ENCODE results near the gene ITGBL1.

Gene ITGBL1

GRCh38 chr13:101556676-101557123 lies 104.2 kb downstream of the ITGBL1 start:
- no peak for FAIRE-seq
- no peak for DNase-seq (ENCODE audit: low spot score)

DNA sequence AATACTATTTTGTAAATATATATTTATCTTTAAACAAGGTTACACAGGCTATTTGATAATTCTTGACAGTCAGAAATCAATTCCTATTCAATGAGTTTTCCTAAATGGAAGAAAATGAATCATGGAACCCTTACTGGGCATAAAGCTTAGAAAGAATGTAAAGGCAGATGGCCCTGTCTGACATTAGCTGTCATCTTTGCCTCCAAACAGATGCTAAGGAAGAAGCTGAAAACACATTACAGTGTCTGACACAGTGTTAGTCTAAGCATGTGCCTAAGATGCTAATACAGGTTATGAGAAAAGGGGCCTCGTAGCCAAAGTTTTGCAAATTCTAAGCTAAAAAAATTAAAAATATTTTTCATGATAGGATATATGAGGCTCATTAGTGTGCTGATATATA lies 112.8 kb downstream of the ITGBL1 start:
- DNase-seq (ENCODE audit: low spot score) (no peak), FAIRE-seq (no peak)

DNA sequence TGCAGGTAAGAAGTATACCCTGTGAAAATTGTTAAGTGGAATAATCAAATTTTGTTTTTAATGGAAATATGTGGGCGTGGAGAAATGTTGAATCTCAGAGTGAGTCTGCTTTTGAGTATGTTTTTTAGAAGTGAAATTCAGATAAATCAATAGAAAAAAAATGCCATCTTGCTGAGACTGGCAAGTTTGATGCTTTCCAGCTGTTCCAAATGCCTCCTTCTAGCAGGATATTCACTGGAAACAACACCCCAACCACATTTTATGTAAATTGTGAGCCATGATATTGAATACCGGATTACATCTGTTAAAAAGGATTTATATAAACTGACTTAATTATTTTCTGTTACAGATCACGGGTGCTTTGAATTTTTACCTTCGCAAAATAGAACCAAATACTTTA lies 115.4 kb downstream of the ITGBL1 start:
- FAIRE-seq, result no peak
- no peak for DNase-seq (ENCODE audit: low spot score)

- DNase-seq (ENCODE audit: low spot score) (no peak), FAIRE-seq (no peak)
Measured at GRCh38 chr13:101569807-101570206, 117.3 kb downstream of the ITGBL1 start.

- FAIRE-seq (no peak), DNase-seq (ENCODE audit: low spot score) (no peak)
Measured at GRCh38 chr13:101570410-101570809, 117.9 kb downstream of the ITGBL1 start.

DNA sequence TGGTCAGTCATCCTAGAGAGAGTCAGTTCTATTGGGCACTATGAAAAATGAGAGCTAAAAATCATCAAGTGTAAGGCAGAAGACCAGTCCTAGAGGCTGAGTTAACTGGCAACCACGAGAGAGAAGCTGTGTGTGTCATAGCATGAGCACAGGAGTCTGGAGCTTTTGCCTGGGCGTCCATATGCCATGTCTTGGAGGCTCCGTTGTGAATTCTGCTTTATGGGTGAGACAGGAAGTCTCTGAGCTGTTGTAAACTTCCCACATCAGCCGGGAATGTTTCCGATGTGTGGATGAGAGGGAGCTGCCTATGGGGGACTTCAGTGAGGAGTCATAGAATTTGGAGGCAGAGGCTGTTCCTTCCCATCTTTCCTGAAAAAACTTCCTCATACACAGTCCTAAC lies 120.0 kb downstream of the ITGBL1 start:
- DNase-seq (ENCODE audit: low spot score), result no peak
- FAIRE-seq, result no peak

DNA sequence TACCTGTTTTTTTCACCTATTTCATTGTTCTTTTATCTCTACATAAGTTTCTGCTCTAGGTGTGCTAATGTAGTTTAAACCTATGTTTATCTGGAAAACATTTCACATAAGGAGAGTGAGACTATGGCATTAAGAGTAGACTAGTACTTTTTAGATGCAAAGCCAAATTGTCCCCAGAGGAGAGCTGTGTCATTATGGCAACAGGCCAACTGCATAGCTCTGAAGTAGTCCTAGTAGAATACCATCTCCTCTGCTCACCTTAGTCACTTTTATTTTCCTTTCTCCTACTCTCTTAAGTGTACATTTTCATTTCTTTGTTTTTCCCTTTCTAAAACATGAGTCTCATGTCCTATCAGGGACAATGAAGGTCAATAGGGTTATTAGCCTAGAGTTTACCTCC lies 123.1 kb downstream of the ITGBL1 start:
- DNase-seq (ENCODE audit: low spot score), result no peak
- no peak for FAIRE-seq

- FAIRE-seq (no peak), DNase-seq (ENCODE audit: low spot score) (no peak)
Measured at GRCh38 chr13:101576455-101576854, 124.0 kb downstream of the ITGBL1 start.

DNA sequence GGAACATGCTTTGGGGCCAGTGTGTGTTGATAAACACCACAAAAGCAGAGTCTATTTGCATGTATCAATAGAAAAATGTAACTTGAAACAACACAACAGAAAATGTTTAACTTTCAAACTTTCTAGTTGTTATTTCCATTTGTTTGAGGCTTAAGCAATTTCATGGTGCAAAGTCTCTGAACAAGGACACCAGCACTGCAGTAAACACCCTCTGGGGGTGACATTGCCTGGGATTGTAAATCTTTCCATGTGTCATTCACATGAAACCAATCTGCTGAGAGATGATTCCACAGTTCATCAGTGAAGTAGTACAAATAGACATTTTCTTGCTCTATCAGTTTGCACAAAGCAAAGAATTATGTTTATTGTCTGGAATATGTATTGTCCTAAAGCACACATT lies 124.5 kb downstream of the ITGBL1 start:
- FAIRE-seq (no peak), DNase-seq (ENCODE audit: low spot score) (no peak)

GRCh38 chr13:101579281-101579802 lies 126.9 kb downstream of the ITGBL1 start:
- DNase-seq (ENCODE audit: low spot score) (no peak), FAIRE-seq (no peak)

- FAIRE-seq (no peak), DNase-seq (ENCODE audit: low spot score) (no peak)
Measured at GRCh38 chr13:101584331-101584730, 131.9 kb downstream of the ITGBL1 start.

GRCh38 chr13:101590479-101590878 lies 138.0 kb downstream of the ITGBL1 start:
- DNase-seq (ENCODE audit: low spot score) (no peak), FAIRE-seq (no peak)

GRCh38 chr13:101594936-101595335 lies 142.5 kb downstream of the ITGBL1 start:
- no peak for FAIRE-seq
- no peak for DNase-seq (ENCODE audit: low spot score)

DNA sequence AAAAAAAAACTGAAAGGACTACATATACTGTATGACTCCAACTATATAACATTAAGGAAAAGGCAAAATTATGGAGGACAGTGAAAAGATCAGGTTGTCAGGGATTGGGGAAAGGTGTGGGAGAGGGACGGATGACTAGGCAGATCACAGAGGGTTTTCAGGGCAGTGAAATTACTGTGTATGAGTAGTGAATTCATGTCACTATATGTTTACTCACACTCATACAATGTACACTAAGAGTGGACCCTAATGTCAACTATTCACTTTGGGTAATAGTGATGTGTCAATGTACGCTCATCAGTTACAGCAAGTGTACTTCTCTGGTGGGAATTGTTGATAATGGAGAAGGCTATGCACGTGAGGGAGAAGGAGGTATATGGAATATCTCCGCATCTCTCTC lies 144.3 kb downstream of the ITGBL1 start:
- DNase-seq (ENCODE audit: low spot score) (no peak), FAIRE-seq (no peak)

GRCh38 chr13:101611491-101612475 lies 159.3 kb downstream of the ITGBL1 start:
- FAIRE-seq (no peak), DNase-seq (ENCODE audit: low spot score) (no peak)

DNA sequence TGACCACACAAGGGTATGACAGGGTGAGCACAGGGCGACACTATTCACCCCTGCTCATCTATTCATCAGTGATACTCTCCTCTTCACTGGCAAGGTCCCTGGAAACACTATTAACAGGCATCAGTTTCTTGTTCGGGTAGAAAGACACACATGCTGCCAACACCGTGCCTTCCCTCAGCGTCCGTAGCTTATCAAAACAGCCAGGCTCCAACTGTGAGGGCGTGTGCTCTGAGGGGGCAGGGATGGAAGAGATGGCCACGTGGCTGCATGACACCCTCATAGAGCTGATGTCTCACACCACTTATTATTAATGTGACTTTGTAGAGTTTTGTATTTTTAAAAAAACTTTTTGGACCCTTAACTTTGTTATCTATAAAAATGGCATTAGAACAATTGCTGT lies 160.3 kb downstream of the ITGBL1 start:
- DNase-seq (ENCODE audit: low spot score), result no peak
- FAIRE-seq, result no peak

DNA sequence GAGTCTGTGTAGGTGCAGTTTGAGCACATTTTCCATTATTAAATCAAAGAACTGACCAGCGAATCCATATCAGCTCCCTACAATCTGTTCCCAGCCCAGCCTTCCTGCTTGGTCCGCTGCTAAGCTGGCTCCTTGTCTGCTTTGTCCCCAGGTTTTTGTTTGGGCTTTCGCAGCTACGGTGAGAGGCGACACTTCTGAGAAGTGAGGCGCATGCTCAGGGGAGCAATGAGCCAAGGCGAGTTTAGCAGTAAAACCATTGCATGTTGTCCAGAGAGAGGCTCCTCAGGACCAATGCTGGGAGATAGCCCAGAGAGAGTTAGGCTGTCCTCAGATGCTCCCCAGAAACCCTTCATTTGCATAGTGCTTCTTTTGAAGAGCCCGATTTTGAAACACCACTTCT lies 162.0 kb downstream of the ITGBL1 start:
- no peak for DNase-seq (ENCODE audit: low spot score)
- no peak for FAIRE-seq

DNA sequence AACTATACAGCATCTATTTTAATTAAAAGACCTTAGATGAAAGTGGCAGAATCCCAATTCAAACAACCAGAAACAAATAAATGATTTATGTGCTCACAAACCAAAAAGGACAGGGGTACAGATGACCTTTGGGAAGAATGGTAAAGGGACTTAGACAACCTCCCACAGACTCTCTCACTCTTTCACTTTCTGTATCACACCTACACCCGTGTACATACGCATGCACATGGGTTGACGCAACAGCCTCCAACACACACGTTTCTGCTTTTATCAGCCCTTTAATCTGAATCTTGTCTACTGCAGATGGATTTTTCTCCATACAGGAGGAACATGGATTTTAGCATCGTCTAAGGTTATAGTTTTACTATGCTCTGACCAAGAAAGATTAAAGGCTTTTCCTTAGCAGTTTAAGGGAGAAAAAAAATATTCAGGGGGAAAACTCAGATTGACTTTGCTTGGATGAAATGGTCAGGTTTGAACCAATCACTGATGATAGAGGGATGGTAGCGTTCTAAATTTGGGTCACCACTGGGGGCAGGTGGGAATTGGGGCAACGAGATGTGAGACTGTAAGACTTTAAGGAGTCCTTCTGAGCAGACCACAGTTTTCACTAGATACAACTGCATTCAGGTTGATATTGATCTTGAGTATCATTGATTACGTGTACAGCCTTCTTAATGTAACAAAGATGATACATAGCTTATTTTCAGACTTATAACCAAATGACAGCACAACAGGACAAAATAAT lies 166.1 kb downstream of the ITGBL1 start:
- DNase-seq (ENCODE audit: low spot score) (no peak), FAIRE-seq (no peak)

DNA sequence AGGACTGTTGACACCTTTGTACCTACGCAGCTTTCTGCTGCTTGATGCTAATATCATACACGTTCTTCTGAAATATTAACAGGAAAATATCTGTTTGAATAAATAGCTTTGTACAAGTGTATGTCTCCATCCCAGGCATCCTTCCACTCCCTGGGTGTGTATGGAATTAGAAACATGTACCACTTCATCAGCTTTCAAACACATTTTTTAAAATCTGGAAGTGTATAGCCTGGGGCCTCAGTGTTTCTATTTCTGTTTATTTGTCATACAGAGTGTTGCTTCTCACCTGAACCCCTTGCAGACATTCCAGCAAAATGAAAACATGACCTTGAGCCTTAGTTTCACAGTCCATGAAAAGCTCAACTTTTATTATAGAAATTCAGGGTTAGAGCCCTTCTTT lies 168.6 kb downstream of the ITGBL1 start:
- no peak for FAIRE-seq
- no peak for DNase-seq (ENCODE audit: low spot score)

GRCh38 chr13:101623470-101624209 lies 171.2 kb downstream of the ITGBL1 start:
- FAIRE-seq, result no peak
- DNase-seq (ENCODE audit: low spot score), result no peak

- FAIRE-seq (no peak), DNase-seq (ENCODE audit: low spot score) (no peak)
Measured at GRCh38 chr13:101624210-101624922, 171.9 kb downstream of the ITGBL1 start.

All from urothelium cell line (cell line).